Dedifferentiated amniotic fluid mesenchymal stem cell (primary cell): ENCODE results near the gene CDH23.

Experiments
- DNase-seq: peaks from one replicate; pipeline ENCODE4 v3.0.0-alpha.2; 2016; ENCODE audit errors: extremely low spot score

CDH23 gene

GRCh38 chr10:71797533-71798307 lies 401.0 kb downstream of the CDH23 start:
- no peak for DNase-seq

GRCh38 chr10:71798308-71798624 lies 401.5 kb downstream of the CDH23 start:
- no peak for DNase-seq

GRCh38 chr10:71799112-71799511 lies 402.4 kb downstream of the CDH23 start:
- no peak for DNase-seq

- DNase-seq: no peak
These were observed 403.1 kb downstream of the CDH23 start for GRCh38 chr10:71799608-71800453.

- DNase-seq: no peak
These were observed 404.6 kb downstream of the CDH23 start for GRCh38 chr10:71801361-71801760.

GRCh38 chr10:71802235-71802634 lies 405.5 kb downstream of the CDH23 start:
- no peak for DNase-seq

GRCh38 chr10:71802715-71803488 lies 406.2 kb downstream of the CDH23 start:
- DNase-seq: no peak

- DNase-seq: no peak
These were observed 407.4 kb downstream of the CDH23 start for GRCh38 chr10:71804077-71804476.

GRCh38 chr10:71805776-71806703 lies 409.3 kb downstream of the CDH23 start:
- no peak for DNase-seq

GRCh38 chr10:71806704-71807556 lies 410.2 kb downstream of the CDH23 start:
- no peak for DNase-seq

GRCh38 chr10:71807557-71808510 lies 411.1 kb downstream of the CDH23 start:
- DNase-seq: no peak

GRCh38 chr10:71809628-71810027 lies 412.9 kb downstream of the CDH23 start:
- no peak for DNase-seq

- DNase-seq: no peak
These were observed 413.5 kb downstream of the CDH23 start for GRCh38 chr10:71810048-71810750.

- DNase-seq: no peak
These were observed 414.6 kb downstream of the CDH23 start for GRCh38 chr10:71811351-71811750.

- no peak for DNase-seq
These were observed 415.5 kb downstream of the CDH23 start for GRCh38 chr10:71812016-71812912.

- DNase-seq: no peak
These were observed 416.3 kb downstream of the CDH23 start for GRCh38 chr10:71812913-71813590.

- no peak for DNase-seq
These were observed 418.2 kb downstream of the CDH23 start for GRCh38 chr10:71814922-71815411.
